GM21515 (cell line): Measurements from ENCODE around the gene KLK7.
"Not testable (repeated sequence)": the region's sequence is repeated elsewhere in the genome, so short reads cannot be mapped to it uniquely, and the experiment has no call there.

Source experiments
- ATAC-seq: cut with Tn5 transposase; IDR thresholded peaks from one replicate; pipeline ENCODE4 v1.9.1; 2021; ENCODE audit not compliant: unreplicated experiment

The KLK7 gene

GRCh38 chr19:51012661-51013190 lies 29.0 kb upstream of the KLK7 start:
- ATAC-seq, result no peak

- ATAC-seq, result no peak
These were observed 26.5 kb upstream of the KLK7 start for GRCh38 chr19:51010066-51010795.

GRCh38 chr19:51009061-51009891 lies 25.6 kb upstream of the KLK7 start:
- no peak for ATAC-seq

- ATAC-seq, result no peak
These were observed 23.8 kb upstream of the KLK7 start for GRCh38 chr19:51007488-51007887.

- no peak for ATAC-seq
These were observed 22.7 kb upstream of the KLK7 start for GRCh38 chr19:51006406-51006805.

DNA sequence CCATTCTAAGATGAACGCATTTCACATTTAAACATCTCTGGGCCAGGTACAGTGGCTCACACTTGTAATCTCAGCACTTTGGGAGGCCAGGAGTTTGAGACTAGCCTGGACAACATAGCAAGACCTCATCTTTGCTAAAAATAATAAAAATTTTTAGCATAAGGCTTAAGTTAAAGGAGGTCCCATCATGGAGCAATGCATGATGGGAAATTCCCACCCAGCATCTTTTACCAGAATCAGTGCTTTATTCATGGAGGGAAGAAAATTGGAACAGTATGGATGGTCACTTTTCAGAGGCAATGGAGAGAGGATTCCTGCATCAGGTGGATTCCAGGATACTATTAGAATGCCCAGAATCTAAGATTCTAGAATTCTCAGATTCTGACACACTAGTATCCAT lies 21.5 kb upstream of the KLK7 start:
- ATAC-seq, result no peak

GRCh38 chr19:51003316-51003715 lies 19.6 kb upstream of the KLK7 start:
- ATAC-seq, result no peak

DNA sequence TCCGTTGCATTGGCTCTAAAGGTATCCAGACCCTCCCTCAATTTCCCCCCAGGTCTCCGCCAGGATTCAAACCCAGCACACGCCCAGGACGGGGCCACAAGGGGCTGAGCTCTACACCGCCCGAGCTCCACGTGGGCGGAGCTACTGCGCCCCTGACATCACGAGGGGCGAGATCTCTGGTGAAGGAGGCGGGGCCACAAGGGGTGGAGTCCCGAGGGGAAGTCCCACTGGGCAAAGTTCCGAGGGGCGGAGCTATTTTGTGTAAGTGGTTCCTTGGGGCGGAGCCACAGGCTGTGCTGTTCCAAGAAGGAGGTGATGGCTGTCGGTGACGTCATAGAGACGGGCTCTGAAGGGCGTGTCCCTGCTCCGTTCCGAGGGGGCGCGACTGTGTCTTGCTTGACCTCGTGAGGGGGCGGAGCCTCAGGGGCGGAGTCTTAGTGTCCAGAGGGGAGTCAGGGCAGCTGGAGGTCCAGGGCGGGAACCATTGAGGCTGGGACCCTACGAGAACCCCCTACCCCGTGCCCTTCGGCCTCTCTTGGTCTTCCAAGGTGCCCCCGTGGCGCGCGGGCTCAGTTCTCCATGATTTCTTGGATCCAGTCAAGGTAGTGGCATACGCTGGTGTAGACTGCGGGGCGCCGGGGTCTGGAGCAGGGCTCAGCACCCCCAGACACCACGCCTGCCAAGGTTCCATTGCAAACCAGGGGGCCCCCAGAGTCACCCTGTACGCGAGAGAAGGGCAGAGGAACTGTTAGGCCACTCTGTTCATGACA lies 19.0 kb upstream of the KLK7 start:
- ATAC-seq, result no peak

GRCh38 chr19:51002089-51002532 lies 18.4 kb upstream of the KLK7 start:
- no peak for ATAC-seq

GRCh38 chr19:51001515-51001914 lies 17.8 kb upstream of the KLK7 start, which contains the start of gene KLK8:
Gene KLK8, minus strand, starts transcription at chr19:51001604. Its CDS starts 437 bp downstream, at chr19:51001167.
- ATAC-seq, result no peak

DNA sequence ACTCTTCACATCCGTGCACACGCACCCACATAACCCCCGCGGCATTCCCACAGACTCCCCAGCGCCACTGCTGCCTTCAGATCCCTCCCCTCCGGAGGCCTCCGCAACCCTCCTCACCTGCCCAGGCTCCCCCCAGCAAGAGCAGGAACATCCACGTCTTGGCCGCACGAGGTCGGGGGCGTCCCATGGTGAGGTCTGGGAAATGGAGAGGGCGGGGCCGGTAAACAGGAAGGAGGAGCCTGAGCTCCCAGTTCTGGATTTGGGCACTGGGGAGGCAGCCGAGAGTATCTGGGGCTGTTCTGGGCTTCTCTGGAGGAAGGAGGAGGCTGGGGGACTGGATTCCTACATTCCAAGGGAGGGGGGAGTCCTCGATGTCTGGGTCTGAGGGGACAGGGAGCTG lies 17.3 kb upstream of the KLK7 start:
- no peak for ATAC-seq

- ATAC-seq, result no peak
These were observed 16.7 kb upstream of the KLK7 start for GRCh38 chr19:51000426-51000825.

DNA sequence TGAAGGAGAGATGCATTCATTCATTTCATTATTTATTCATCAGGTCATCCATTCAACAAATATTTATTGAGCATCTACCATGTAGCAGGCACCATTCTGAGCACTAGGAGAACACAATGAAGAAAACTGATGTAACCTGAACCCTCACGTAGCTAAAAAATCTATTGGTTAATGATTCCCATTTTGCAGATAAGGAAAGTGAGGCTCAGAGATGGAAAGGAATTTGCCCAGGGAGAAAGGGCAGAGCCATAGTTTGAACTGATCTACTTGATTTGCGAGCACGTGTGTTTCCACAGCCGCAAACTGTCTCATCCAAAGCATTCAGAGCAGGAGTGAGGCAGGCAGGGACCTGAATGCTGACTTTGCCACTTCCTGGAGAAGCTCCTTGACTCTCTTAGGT lies 15.0 kb upstream of the KLK7 start:
- ATAC-seq, result no peak

DNA sequence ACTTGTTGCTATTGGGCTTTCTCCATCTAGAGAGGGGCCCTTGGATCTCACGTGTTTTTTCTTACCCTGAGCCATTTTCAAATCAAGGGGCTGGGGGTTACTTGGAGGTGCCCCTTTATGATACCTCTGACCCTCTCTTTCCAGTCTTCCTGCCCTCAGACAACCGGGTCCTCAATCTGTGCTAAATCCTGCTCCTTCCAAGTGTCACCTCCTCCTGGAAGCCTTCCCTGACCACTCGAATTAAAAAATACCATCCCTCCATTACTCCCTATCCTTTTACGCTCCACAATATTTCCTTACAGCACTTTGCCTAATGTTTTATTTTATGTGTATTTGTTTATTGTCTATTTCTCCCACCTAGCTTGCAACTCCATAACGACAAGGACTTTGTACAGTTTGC lies 14.3 kb upstream of the KLK7 start:
- ATAC-seq, result no peak

- ATAC-seq, result no peak
These were observed 10.4 kb upstream of the KLK7 start for GRCh38 chr19:50994129-50994528.

- no peak for ATAC-seq
These were observed 8.9 kb upstream of the KLK7 start for GRCh38 chr19:50992666-50993035.

GRCh38 chr19:50984416-50984815 lies 699 bp upstream of the KLK7 start:
- ATAC-seq, result not testable (repeated sequence)

DNA sequence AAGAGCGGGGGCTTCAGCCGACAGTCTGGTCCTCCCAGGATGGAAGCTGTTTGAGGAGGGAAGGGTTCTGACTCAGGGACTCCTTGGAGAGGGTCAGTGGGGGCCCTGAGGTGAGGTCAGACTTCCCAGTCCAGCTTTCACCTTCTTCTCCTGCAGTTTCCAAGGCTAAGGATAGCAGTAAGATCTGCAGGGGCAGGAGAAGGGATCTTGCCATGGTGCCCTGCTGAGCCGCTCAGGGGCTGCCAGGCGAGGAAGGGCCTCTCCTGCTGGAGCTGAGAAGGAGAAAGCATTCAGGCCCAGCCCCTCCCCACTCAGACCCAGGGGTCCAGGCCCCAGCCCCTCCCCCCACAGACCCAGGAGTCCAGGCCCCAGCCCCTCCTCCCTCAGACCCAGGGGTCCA lies 1.5 kb downstream of the KLK7 start:
- no peak for ATAC-seq

DNA sequence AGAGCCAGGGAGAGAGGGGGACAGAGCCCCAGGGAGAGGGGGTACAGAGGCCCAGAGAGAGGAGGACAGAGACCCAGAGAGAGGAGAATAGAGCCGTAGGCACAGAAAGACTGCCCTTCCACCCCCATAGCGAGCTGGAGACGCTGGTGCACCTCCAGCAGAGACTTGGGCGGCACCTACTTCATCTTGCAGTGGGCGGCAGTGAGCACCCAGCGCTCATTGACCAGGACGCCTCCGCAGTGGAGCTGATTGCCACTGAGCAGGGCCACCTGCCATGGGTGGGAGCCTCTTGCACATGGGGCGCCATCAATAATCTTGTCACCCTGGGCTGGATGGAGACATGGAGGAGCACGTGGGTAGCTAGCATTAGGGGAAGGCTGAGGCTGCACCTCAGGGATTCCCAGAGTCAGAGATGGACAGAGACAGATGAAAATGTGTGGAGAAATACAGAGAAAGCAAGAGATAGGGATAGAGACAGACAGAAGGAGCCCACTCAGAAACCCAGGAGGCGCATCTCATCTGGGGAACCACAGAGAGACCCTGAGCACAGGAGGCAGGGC lies 2.0 kb downstream of the KLK7 start:
- no peak for ATAC-seq

DNA sequence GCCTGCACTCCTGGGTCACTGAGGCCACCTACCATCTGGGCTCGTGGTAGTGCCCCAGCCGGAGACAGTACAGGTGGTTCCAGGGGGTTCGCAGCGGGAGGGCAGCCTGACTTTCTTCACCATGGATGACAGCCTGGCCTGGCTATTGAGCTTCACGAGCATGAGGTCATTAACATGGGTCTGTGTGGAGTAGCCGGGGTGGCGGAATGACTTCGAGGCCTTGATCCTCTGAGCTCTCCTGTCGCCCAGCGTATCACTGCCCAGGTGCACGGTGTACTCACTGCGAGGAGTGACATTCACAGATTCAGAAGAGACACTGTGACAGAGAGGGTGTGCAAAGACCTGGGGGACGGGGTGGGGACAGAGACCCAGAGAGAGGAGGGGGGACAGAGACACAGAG lies 3.5 kb downstream of the KLK7 start:
- no peak for ATAC-seq

DNA sequence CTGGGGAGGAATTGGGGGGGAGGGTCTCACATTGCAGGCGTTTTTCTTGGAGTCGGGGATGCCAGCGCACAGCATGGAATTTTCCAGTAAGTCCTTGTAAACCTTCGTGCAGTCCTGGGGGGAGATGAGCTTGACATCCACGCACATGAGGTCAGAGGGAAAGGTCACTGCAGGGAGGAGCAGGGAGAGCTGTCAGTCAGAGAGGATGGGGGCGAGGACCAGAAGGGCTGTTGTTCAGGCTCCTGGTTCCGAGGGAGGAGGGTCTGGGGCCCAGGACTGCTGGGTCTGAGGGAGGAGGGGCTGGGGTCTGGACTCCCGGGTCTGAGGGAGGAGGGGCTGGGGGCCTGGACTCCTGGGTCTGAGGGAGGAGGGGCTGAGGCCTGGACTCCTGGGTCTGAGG lies 4.0 kb downstream of the KLK7 start:
- no peak for ATAC-seq
